ENCODE measurements around the gene OXGR1.

OXGR1 gene

DNA sequence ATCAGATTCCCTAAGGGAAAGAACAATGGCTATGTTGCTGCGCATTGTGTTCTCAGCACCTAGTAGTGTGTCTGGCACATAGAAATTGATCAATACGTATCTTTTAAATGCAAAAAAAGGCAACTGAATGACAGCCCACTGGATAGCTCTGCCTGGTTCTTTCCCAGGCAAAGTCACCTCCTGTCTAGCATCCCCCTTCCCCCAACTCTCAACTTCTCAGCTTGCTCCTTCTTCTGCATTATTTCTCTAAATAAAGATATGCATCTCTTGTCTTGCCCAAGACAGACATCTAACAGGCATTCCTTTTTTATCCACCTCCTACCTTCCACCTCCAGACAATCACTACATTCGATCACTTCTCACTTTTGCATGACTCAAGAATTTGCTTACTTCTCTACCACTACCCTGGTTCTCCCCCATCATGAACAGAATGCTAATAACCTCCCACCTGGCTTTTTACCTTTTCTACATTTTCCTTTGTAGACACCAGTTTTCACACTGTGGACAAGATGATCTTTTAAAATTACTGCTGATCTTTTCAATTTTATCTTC is 26.5 kb upstream of the OXGR1 start:
- no peak overlapping the region for H3K9ac ChIP-seq
- H3K4me1 ChIP-seq: no peaks in the 10 kb centered on the region
- H3K36me3 ChIP-seq (ENCODE audit: control insufficient read depth, insufficient read depth, low read length): no peaks in the 10 kb centered on the region
- TF ChIP-seq, protein P1, sequence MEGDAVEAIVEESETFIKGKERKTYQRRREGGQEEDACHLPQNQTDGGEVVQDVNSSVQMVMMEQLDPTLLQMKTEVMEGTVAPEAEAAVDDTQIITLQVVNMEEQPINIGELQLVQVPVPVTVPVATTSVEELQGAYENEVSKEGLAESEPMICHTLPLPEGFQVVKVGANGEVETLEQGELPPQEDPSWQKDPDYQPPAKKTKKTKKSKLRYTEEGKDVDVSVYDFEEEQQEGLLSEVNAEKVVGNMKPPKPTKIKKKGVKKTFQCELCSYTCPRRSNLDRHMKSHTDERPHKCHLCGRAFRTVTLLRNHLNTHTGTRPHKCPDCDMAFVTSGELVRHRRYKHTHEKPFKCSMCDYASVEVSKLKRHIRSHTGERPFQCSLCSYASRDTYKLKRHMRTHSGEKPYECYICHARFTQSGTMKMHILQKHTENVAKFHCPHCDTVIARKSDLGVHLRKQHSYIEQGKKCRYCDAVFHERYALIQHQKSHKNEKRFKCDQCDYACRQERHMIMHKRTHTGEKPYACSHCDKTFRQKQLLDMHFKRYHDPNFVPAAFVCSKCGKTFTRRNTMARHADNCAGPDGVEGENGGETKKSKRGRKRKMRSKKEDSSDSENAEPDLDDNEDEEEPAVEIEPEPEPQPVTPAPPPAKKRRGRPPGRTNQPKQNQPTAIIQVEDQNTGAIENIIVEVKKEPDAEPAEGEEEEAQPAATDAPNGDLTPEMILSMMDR (IDR thresholded peaks at IDR 0.05): no peak
- H3K27ac ChIP-seq: no peak overlapping the region
- no peak overlapping the region for H2AFZ ChIP-seq
- no peaks in the 10 kb centered on the region for H3K27me3 ChIP-seq (ENCODE audit: control insufficient read depth, insufficient read depth, low read length)
- no peaks in the 10 kb centered on the region for H3K79me2 ChIP-seq
- H3K9me3 ChIP-seq (ENCODE audit: control insufficient read depth, low read length): no peaks in the 10 kb centered on the region
- no peak overlapping the region for H3K4me2 ChIP-seq (ENCODE audit: low read length)
- no peak overlapping the region for H3K4me3 ChIP-seq (ENCODE audit: low read depth, low read length)

DNA sequence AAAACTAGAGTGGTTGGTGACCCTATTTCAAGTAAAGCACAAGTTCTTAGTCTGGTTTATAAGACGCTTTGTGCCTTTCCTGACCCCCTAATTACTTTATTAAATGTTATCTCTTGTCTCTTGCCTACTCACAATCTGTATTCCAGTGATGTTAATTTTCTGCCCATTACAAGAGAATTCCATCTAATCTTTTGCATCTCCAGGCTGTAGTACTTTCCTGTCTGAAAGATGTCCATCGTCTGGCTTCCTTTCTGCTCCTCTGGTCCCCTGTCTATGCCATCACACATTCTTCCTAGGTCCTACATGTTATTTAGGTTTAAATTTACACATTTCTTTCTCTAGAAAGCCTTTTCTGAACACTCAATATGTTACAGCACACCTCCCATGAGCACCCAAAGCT is 25.9 kb upstream of the OXGR1 start:
- TF ChIP-seq, protein P1 (IDR thresholded peaks at IDR 0.05): no peak
- Histone ChIP-seq H3K4me2 (ENCODE audit: low read length) (no peak overlapping the region), H3K27ac (no peak overlapping the region)

DNA sequence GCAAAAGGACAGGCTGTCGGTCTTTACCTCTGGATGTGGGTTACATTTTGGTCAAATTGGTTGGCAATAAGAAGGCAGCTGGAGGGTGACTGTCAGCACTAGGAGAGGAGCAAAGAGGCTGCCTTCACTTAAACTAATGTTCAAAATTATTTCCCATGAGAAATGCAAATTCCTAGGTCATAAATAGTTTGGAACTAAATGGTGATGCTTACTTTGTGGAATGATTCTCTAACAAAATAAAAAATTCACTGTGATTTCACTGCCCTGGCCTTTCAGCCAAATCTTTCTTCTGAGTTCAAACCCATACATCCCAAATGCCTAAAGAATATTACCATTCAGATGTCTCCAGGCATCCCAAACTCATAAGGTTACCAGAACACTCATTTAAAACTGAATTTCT is 25.0 kb upstream of the OXGR1 start:
- no peak overlapping the region for H3K4me3 ChIP-seq (ENCODE audit: low read depth, low read length)
- H3K36me3 ChIP-seq (ENCODE audit: control insufficient read depth, insufficient read depth, low read length): no peaks in the 10 kb centered on the region
- no peak overlapping the region for H2AFZ ChIP-seq
- no peaks in the 10 kb centered on the region for H3K9me3 ChIP-seq (ENCODE audit: control insufficient read depth, low read length)
- no peaks in the 10 kb centered on the region for H3K4me1 ChIP-seq
- H3K4me2 ChIP-seq (ENCODE audit: low read length): no peak overlapping the region
- H3K27ac ChIP-seq: no peak overlapping the region
- TF ChIP-seq, protein P1 (IDR thresholded peaks at IDR 0.05): no peak
- no peak overlapping the region for H3K9ac ChIP-seq
- no peaks in the 10 kb centered on the region for H3K27me3 ChIP-seq (ENCODE audit: control insufficient read depth, insufficient read depth, low read length)
- no peaks in the 10 kb centered on the region for H3K79me2 ChIP-seq

More for the DNA sequence above, 25.9 kb upstream of the OXGR1 start:
- H3K36me3 ChIP-seq (ENCODE audit: control insufficient read depth, insufficient read depth, low read length): no peaks in the 10 kb centered on the region
- H3K79me2 ChIP-seq: no peaks in the 10 kb centered on the region
- H3K27me3 ChIP-seq (ENCODE audit: control insufficient read depth, insufficient read depth, low read length): no peaks in the 10 kb centered on the region
- no peak overlapping the region for H3K4me3 ChIP-seq (ENCODE audit: low read depth, low read length)
- no peak overlapping the region for H2AFZ ChIP-seq
- H3K4me1 ChIP-seq: no peaks in the 10 kb centered on the region
- no peaks in the 10 kb centered on the region for H3K9me3 ChIP-seq (ENCODE audit: control insufficient read depth, low read length)
- H3K9ac ChIP-seq: no peak overlapping the region

DNA sequence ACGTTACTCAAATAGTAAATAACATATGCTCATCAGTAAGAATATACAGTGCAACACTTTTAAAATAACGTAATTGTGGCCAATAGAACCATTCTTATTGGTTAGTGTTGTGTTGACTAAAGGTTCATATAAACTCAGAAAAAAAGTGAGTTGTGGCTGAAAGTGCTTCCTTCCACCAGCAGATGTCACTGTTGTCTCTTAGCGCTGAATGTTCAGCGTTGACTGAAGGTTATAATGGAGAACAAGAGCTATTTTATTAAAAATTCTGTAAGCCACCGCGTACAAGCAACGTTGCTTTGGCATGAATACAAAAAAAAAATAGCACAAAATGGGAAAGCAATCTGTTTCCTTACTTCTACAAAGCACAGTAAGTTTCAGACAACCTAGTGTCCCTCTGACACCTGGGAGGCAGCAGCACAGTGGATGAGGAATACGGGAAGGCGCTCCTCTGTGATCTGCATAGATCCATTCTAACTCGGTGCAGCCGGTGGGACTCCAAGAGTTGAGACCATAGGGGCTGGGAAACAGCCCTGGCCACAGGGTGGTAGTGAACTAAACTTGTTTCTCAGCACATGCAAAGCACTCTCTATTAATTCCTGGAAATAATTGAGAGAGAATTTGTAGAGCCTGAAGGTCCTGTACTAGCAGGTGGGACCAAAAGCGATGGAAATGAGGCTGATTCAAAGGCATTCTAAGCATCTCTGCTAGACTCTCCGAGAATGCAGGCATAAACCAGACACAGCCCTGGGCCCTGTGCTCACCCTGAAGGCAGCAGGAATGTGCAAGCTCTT is 23.9 kb upstream of the OXGR1 start:
- Histone ChIP-seq H3K4me3 (ENCODE audit: low read depth, low read length) (no peak overlapping the region), H3K4me2 (ENCODE audit: low read length) (no peak overlapping the region), H2AFZ (no peak overlapping the region), H3K79me2 (no peaks in the 10 kb centered on the region), H3K9me3 (ENCODE audit: control insufficient read depth, low read length) (no peaks in the 10 kb centered on the region), H3K36me3 (ENCODE audit: control insufficient read depth, insufficient read depth, low read length) (no peaks in the 10 kb centered on the region), H3K27me3 (ENCODE audit: control insufficient read depth, insufficient read depth, low read length) (no peaks in the 10 kb centered on the region), H3K4me1 (no peaks in the 10 kb centered on the region), H3K27ac (no peak overlapping the region), H3K9ac (no peak overlapping the region)
- TF ChIP-seq, protein P1 (IDR thresholded peaks at IDR 0.05): peak; percentile 68

DNA sequence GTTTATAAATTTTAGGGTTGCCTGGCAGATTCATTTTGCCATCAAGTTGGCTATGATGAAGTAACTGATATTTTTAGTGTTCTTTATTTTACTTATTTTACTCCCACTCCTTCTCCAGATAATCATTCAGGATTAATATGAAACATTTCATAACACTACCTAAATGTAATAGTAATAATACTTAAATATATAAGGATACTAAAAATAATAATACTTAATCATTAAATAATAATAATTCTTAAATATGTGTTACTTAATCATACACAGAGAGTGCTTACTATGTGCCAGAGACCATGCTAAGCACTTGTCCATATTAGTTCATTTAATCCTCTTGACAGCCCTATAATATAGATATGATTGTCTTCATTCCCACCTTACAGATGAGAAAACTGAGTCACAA is 23.0 kb upstream of the OXGR1 start:
- H3K79me2 ChIP-seq: no peaks in the 10 kb centered on the region
- no peak overlapping the region for H3K9ac ChIP-seq
- H2AFZ ChIP-seq: no peak overlapping the region

More for the DNA sequence above, 23.0 kb upstream of the OXGR1 start:
- TF ChIP-seq, protein P1 (IDR thresholded peaks at IDR 0.05): no peak
- Histone ChIP-seq H3K9me3 (ENCODE audit: control insufficient read depth, low read length) (no peaks in the 10 kb centered on the region), H3K4me1 (no peaks in the 10 kb centered on the region), H3K27me3 (ENCODE audit: control insufficient read depth, insufficient read depth, low read length) (no peaks in the 10 kb centered on the region), H3K4me3 (ENCODE audit: low read depth, low read length) (no peak overlapping the region), H3K27ac (no peak overlapping the region), H3K36me3 (ENCODE audit: control insufficient read depth, insufficient read depth, low read length) (no peaks in the 10 kb centered on the region), H3K4me2 (ENCODE audit: low read length) (no peak overlapping the region)
